ENCODE results near the gene PIP5K1B. TPM values are rescaled to one million over a fixed set of nuclear protein-coding genes. Genes with fewer than 3 reads are reported as not detected.

The PIP5K1B gene
- total RNA-seq, 1 experiment from 2014 or later = 2.5 TPM

DNA sequence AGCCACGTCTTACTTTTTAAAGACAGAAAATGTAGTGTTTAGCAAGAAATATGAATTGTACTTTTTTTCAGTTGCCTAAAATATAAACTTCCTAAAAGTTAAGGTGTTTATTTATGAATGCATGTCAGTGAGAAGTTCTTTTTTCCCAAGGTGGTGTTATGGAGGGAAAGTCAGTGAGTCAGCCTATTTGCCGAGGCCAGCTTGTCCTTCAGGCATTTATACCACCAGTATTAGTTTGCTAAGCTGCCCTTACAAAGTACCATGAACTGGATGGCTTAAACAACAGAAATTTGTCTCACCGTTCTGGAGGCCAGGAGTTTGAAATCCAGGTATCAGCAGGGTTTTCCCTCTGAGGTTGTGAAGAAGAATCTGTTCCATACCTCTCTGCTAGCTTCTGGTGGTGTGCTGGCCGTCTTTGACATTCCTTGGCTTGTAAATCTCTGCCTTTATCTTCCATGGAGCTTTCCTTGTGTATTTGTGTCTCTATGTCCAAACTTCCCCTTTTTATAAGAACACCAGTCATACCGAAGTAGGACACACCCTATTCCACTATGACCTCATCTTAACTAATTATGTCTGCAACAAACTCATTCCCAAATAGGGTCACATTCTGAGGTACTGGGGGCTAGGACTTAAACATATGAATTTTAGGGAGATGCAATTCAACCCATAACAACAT is 270.5 kb downstream of the PIP5K1B start:
- H4K91ac ChIP-seq (ENCODE audit: insufficient read length, low read depth, low read length) = no peak overlapping the region
- H2BK120ac ChIP-seq (ENCODE audit: low read depth, low read length, poor library complexity, severe bottlenecking) = no peak overlapping the region
- H3K18ac ChIP-seq (ENCODE audit: insufficient read length, low read depth, low read length) = no peak overlapping the region
- no peak overlapping the region for H3K14ac ChIP-seq (ENCODE audit: insufficient read depth, low read length)
- no peaks in the 10 kb centered on the region; the same call in 1 of the 2 replicates for H3K27me3 Mint-ChIP-seq (ENCODE audit: low read depth)
- H3K4me3 Mint-ChIP-seq = no peak overlapping the region
- H2BK15ac ChIP-seq (ENCODE audit: low read depth, low read length) = no peak overlapping the region
- no peak overlapping the region for H2BK12ac ChIP-seq (ENCODE audit: insufficient read length, low read depth, low read length)
- no peak overlapping the region for H3K4me2 ChIP-seq (ENCODE audit: insufficient read depth, insufficient read length, low read length)
- no peak overlapping the region for H4K8ac ChIP-seq (replicated peaks; ENCODE audit: insufficient read length, low read depth, low read length)
- H2AFZ ChIP-seq (ENCODE audit: low read length) = no peak overlapping the region
- peaks cover 10% of the 10 kb centered on the region in 2 experiments for H3K4me1 Mint-ChIP-seq
- no peaks in the 10 kb centered on the region for H4K20me1 ChIP-seq (ENCODE audit: control insufficient read depth, insufficient read depth, insufficient read length)
- no peak overlapping the region for H3K56ac ChIP-seq (ENCODE audit: insufficient read length, low read depth, low read length)
- no peak overlapping the region for H3K27ac Mint-ChIP-seq
- no peaks in the 10 kb centered on the region for H3K79me2 ChIP-seq (ENCODE audit: insufficient read depth, low read length)
- TF ChIP-seq, protein P1, sequence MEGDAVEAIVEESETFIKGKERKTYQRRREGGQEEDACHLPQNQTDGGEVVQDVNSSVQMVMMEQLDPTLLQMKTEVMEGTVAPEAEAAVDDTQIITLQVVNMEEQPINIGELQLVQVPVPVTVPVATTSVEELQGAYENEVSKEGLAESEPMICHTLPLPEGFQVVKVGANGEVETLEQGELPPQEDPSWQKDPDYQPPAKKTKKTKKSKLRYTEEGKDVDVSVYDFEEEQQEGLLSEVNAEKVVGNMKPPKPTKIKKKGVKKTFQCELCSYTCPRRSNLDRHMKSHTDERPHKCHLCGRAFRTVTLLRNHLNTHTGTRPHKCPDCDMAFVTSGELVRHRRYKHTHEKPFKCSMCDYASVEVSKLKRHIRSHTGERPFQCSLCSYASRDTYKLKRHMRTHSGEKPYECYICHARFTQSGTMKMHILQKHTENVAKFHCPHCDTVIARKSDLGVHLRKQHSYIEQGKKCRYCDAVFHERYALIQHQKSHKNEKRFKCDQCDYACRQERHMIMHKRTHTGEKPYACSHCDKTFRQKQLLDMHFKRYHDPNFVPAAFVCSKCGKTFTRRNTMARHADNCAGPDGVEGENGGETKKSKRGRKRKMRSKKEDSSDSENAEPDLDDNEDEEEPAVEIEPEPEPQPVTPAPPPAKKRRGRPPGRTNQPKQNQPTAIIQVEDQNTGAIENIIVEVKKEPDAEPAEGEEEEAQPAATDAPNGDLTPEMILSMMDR (conservative IDR thresholded peaks at IDR 0.05) = no peak
- no peak overlapping the region for H2BK5ac ChIP-seq (ENCODE audit: insufficient read length, low read length)
- no peak overlapping the region for H2BK20ac ChIP-seq (ENCODE audit: low read depth, low read length, poor library complexity, severe bottlenecking)
- H2AK5ac ChIP-seq (ENCODE audit: insufficient read length, low read length) = no peak overlapping the region
- H3K4me1 ChIP-seq (ENCODE audit: insufficient read depth, low read length) = peaks cover 5% of the 10 kb centered on the region; the same call in 1 of the 2 replicates
- DNase-seq = no peak
- no peaks in the 10 kb centered on the region for H3K9me3 ChIP-seq (ENCODE audit: control insufficient read depth, low read depth, low read length)
- H3T11ph ChIP-seq (ENCODE audit: low read length) = no peak overlapping the region
- H3K36me3 Mint-ChIP-seq (ENCODE audit: insufficient read depth in 1 of 3, low read depth in 3 of 3) = peaks cover 12 to 15% (median 12%) of the 10 kb centered on the region in 3 experiments
- no peak overlapping the region for H3K9ac ChIP-seq (ENCODE audit: extremely low read depth, insufficient read length, low read length)
- H3K23ac ChIP-seq (ENCODE audit: insufficient read length, low read depth, low read length) = no peak overlapping the region
- H4K5ac ChIP-seq (ENCODE audit: insufficient read length, low read depth, low read length) = no peak overlapping the region
- H3K23me2 ChIP-seq (ENCODE audit: insufficient read length, low read depth, low read length, poor library complexity, severe bottlenecking) = no peaks in the 10 kb centered on the region
- no peaks in the 10 kb centered on the region for H3K79me1 ChIP-seq (ENCODE audit: insufficient read depth, low read depth, low read length, poor library complexity, severe bottlenecking)
- no peak overlapping the region for H3K27ac ChIP-seq (ENCODE audit: insufficient read length, low read depth, low read length)
- peaks cover 8 to 15% of the 10 kb centered on the region in 2 experiments for H3K9me3 Mint-ChIP-seq
- H3K27me3 ChIP-seq (ENCODE audit: insufficient read depth, low read length) = no peaks in the 10 kb centered on the region
- no peak overlapping the region for H3K4ac ChIP-seq (ENCODE audit: low read depth, low read length)
- WGBS (ENCODE audit: extremely low coverage, insufficient read length, low lambda C conversion rate) = no CpG with 5 or more reads among the region's 5 CpGs
